Keratinocyte (primary cell): Measurements from ENCODE around the gene TMC1.

Experiments
- CTCF ChIP-seq, 3 experiments: IDR thresholded peaks in 1 of 3; conservative IDR thresholded peaks in 1 of 3; optimal IDR thresholded peaks in 1 of 3; 2 replicates in 2 of 3; 3 replicates in 1 of 3; pipeline versions ENCODE3 to v1.5.1; 2011; ENCODE audit warnings: low read length in 3 of 3, mild to moderate bottlenecking in 3 of 3, moderate library complexity in 2 of 3, control low read depth in 1 of 3, inconsistent platforms in 1 of 3; ENCODE audit not compliant: insufficient read depth in 2 of 3; ENCODE audit errors: extremely low read depth in 1 of 3
- EZH2 ChIP-seq: IDR thresholded peaks from one replicate; pipeline ENCODE4 v1.6.1; 2012; ENCODE audit warnings: inconsistent platforms, mild to moderate bottlenecking, low read length, moderate library complexity

- no peak for TF ChIP-seq CTCF (optimal IDR thresholded peaks at IDR 0.05 in 1 of 3, IDR thresholded peaks at IDR 0.05 in 1 of 3, conservative IDR thresholded peaks at IDR 0.05 in 1 of 3; ENCODE audit: extremely low read depth in 1 of 3, insufficient read depth in 2 of 3, low read length in 3 of 3)
- TF ChIP-seq EZH2, result no peak
Measured at GRCh38 chr9:72583370-72583769, 62.0 kb downstream of the TMC1 start.
